ENCODE results near the gene HBG2. TPM values are rescaled to one million over a fixed set of nuclear protein-coding genes. Genes with fewer than 3 reads are reported as not detected.

Gene HBG2
- total and polyA plus RNA-seq, 2 of the 4 experiments (the other 2 are of a cell fraction): 0.54 TPM; not detected in 1

GRCh38 chr11:5224538-5225479 is 29.8 kb downstream of the HBG2 start:
- intact Hi-C loops (cut with micrococcal nuclease): no loop called here
- Histone ChIP-seq H3K79me1 (ENCODE audit: low read depth in 1 of 2, low read length in 2 of 2) (no peaks in the 10 kb centered on the region), H4K8ac (ENCODE audit: low read depth in 2 of 2, low read length in 2 of 2) (peak overlapping the region in 1 of 2 experiments; percentile 5; a peak in 1 of 4 replicates), H2AK5ac (ENCODE audit: low read depth, low read length) (0 out of 2 replicates have a peak overlapping the region, but pooled peaks have one; percentile 28), H3K14ac (replicated peaks; ENCODE audit: low read depth, low read length) (no peak overlapping the region), H3K4me1 (ENCODE audit: control insufficient read depth, insufficient read depth, low read length) (no peaks in the 10 kb centered on the region), H2BK20ac (ENCODE audit: low read depth, low read length) (peak overlapping the region; percentile 74; the same call in 1 of the 2 replicates), H3K23ac (ENCODE audit: low read depth, low read length) (no peak overlapping the region), H3K4me3 (ENCODE audit: insufficient read depth, low read depth, low read length) (no peak overlapping the region), H2BK5ac (ENCODE audit: low read depth, low read length, poor library complexity, severe bottlenecking) (peak overlapping the region; percentile 7), H3K9me1 (ENCODE audit: insufficient read depth, low read length) (no peaks in the 10 kb centered on the region), H3K4me2 (ENCODE audit: low read depth, low read length) (no peak overlapping the region), H3K4ac (ENCODE audit: low read depth, low read length) (0 out of 2 replicates have a peak overlapping the region, but pooled peaks have one; percentile 15), H2BK120ac (ENCODE audit: low read depth, low read length) (peak overlapping the region; percentile 29), H3K18ac (ENCODE audit: low read depth, low read length) (peak overlapping the region; percentile 69; the same call in 1 of the 2 replicates), H2BK15ac (ENCODE audit: low read depth, low read length) (0 out of 3 replicates have a peak overlapping the region, but pooled peaks have one; percentile 34), H3K36me3 (ENCODE audit: control insufficient read depth, insufficient read depth, low read length) (no peaks in the 10 kb centered on the region), H3K9ac (ENCODE audit: low read depth, low read length) (no peak overlapping the region), H4K20me1 (ENCODE audit: insufficient read depth, low read length) (no peaks in the 10 kb centered on the region), H4K91ac (ENCODE audit: insufficient read depth, low read depth, low read length) (no peak overlapping the region; the same call in 1 of the 2 replicates), H3K27ac (ENCODE audit: insufficient read depth, low read length) (no peak overlapping the region), H2AFZ (replicated peaks; ENCODE audit: low read length, poor library complexity) (no peak overlapping the region), H3K27me3 (ENCODE audit: control insufficient read depth, insufficient read depth, low read length) (no peaks in the 10 kb centered on the region), H3K9me3 (ENCODE audit: control insufficient read depth, insufficient read depth, low read length) (no peaks in the 10 kb centered on the region), H4K5ac (ENCODE audit: low read depth, low read length) (peak overlapping the region; percentile 28; the same call in 1 of the 2 replicates), H3K56ac (ENCODE audit: extremely low read depth, insufficient read depth, low read length) (no peak overlapping the region), H2AK9ac (replicated peaks; ENCODE audit: low read depth, low read length, poor library complexity) (no peak overlapping the region)
- POLR2A ChIA-PET (ENCODE audit: unreplicated experiment): no interaction called here
- DNase-seq: no peak
- dilution Hi-C loops (cut with HindIII; ENCODE audit: low sequenced_read_pairs, unreplicated experiment): no loop called here
- CTCF ChIA-PET: no interaction called here
- no CpG with 5 or more reads among the region's 6 CpGs for WGBS, 2 experiments (ENCODE audit: extremely low coverage in 2 of 2, insufficient read length in 1 of 2)
- in situ Hi-C loops (cut with MboI; ENCODE audit: low sequenced_read_pairs): no loop called here
- BruUV-seq (replicated peaks): no TSS peak
- ATAC-seq (ENCODE audit: low read depth): no peak
- no peak for TF ChIP-seq CTCF (conservative IDR thresholded peaks at IDR 0.05; ENCODE audit: low read depth, low read length)
- no peak for TF ChIP-seq CHD1 (IDR thresholded peaks at IDR 0.05; ENCODE audit: low read depth, low read length)
- TF ChIP-seq RFX5 (IDR thresholded peaks at IDR 0.05; ENCODE audit: low read depth, low read length): no peak
- no peak for TF ChIP-seq RCOR1 (IDR thresholded peaks at IDR 0.05; ENCODE audit: insufficient replicate concordance, low read length)
- no peak for TF ChIP-seq BHLHE40 (IDR thresholded peaks at IDR 0.05; ENCODE audit: low read depth, low read length)
- no peak for TF ChIP-seq MAFK (IDR thresholded peaks at IDR 0.05; ENCODE audit: low read depth, low read length)
- TF ChIP-seq RAD21 (IDR thresholded peaks at IDR 0.05; ENCODE audit: low read length): no peak
- no peak for TF ChIP-seq ELK1 (IDR thresholded peaks at IDR 0.05; ENCODE audit: borderline replicate concordance, low read depth, low read length)
- TF ChIP-seq MXI1 (IDR thresholded peaks at IDR 0.05; ENCODE audit: borderline replicate concordance, low read depth, low read length): no peak
- no peak for TF ChIP-seq POLR2A (IDR thresholded peaks at IDR 0.05; ENCODE audit: low read depth, low read length)
- TF ChIP-seq FOS (IDR thresholded peaks at IDR 0.05; ENCODE audit: low read depth, low read length): no peak
- TF ChIP-seq NFE2L2 (IDR thresholded peaks at IDR 0.05; ENCODE audit: low read depth, low read length): no peak
- TF ChIP-seq MAZ (IDR thresholded peaks at IDR 0.05; ENCODE audit: borderline replicate concordance, low read depth, low read length): no peak
- no peak for TF ChIP-seq USF2 (IDR thresholded peaks at IDR 0.05; ENCODE audit: low read depth, low read length)

Measured in IMR-90 (cell line).